Endothelial cell of umbilical vein (primary cell): ENCODE data around the gene KPNA1. TPM values are rescaled to one million over a fixed set of nuclear protein-coding genes. Genes with fewer than 3 reads are reported as not detected.

Source experiments
- BruUV-seq: library from RNA; stranded (reverse); fragments of 400-500 nt; replicated peaks from 2 replicates; lab custom pipeline; 2021; lab: Mats Ljungman, UMichigan
- CTCF ChIA-PET: fragments of 300-600, 350-600 bp; sonication (Branson Sonifier 250); formaldehyde crosslinking; loops from one replicate; lab custom pipeline; 2021; ENCODE audit warnings: antibody characterized with exemption, inconsistent platforms; lab: Charles Lee
- POLR2A ChIA-PET: fragments of 300-600, 350-600 bp; sonication (Branson Sonifier 250); formaldehyde crosslinking; loops from one replicate; lab custom pipeline; 2021; ENCODE audit warnings: antibody characterized with exemption, inconsistent platforms; lab: Charles Lee
- DNase-seq: peaks from one replicate; pipeline ENCODE4 v3.0.0-alpha.2; 2011; ENCODE audit warnings: low read depth, low spot score
- FAIRE-seq: peaks from 2 replicates; lab custom pipeline; 2011; peaks lifted over from hg19 to GRCh38; lab: Jason Lieb, UNC
- H2AFZ ChIP-seq: 2 replicates; pipeline ENCODE4 v1.6.0; 2012; ENCODE audit warnings: low read depth, low read length, control low read depth, inconsistent platforms
- H3K27ac ChIP-seq: 2 replicates; pipeline ENCODE4 v1.5.1; 2011; ENCODE audit warnings: low read depth, mild to moderate bottlenecking, control low read depth, low read length, moderate library complexity; ENCODE audit not compliant: insufficient read depth
- H3K27me3 ChIP-seq, 2 experiments: 2 replicates each; pipeline versions ENCODE4 v1.6.0 to v1.6.1; 2011; ENCODE audit warnings: low read length in 2 of 2, mixed read lengths in 1 of 2; ENCODE audit not compliant: control insufficient read depth in 2 of 2, insufficient read depth in 2 of 2
- H3K36me3 ChIP-seq, 2 experiments: 2 replicates in 1 of 2; 3 replicates in 1 of 2; pipeline ENCODE4 v1.5.1; 2011; ENCODE audit warnings: low read length in 2 of 2, mild to moderate bottlenecking in 1 of 2, moderate library complexity in 1 of 2; ENCODE audit not compliant: control insufficient read depth in 2 of 2, insufficient read depth in 2 of 2; ENCODE audit errors: extremely low read depth in 1 of 2
- H3K4me1 ChIP-seq: 3 replicates; pipeline ENCODE4 v1.5.1; 2011; ENCODE audit warnings: mild to moderate bottlenecking, low read length; ENCODE audit not compliant: control insufficient read depth, insufficient read depth; ENCODE audit errors: extremely low read depth
- H3K4me2 ChIP-seq: 2 replicates; pipeline ENCODE4 v1.6.1; 2011; ENCODE audit warnings: low read length, control low read depth, mixed read lengths; ENCODE audit not compliant: insufficient read depth
- H3K4me3 ChIP-seq, 3 experiments: fragments of 200-600 bp in 1 of 3; sonication (generic), shearing (Covaris generic) in 1 of 3; replicated peaks in 1 of 3; 2 replicates each; pipeline ENCODE4 v1.5.1; 2011 to 2016; ENCODE audit warnings: control low read depth in 3 of 3, low read length in 3 of 3, mild to moderate bottlenecking in 2 of 3, inconsistent platforms in 1 of 3, low read depth in 1 of 3, moderate library complexity in 1 of 3; ENCODE audit not compliant: insufficient read depth in 1 of 3
- H3K79me2 ChIP-seq: 2 replicates; pipeline ENCODE4 v1.6.0; 2012; ENCODE audit warnings: low read length, inconsistent platforms; ENCODE audit not compliant: control insufficient read depth, insufficient read depth
- H3K9ac ChIP-seq: replicated peaks from 2 replicates; pipeline ENCODE3; 2011; ENCODE audit warnings: low read length, control low read depth; ENCODE audit not compliant: insufficient read depth; ENCODE audit errors: extremely low read depth
- H3K9me1 ChIP-seq: replicated peaks from 3 replicates; pipeline ENCODE4 v1.6.0; 2011; ENCODE audit warnings: mild to moderate bottlenecking, low read length; ENCODE audit not compliant: control insufficient read depth, insufficient read depth; ENCODE audit errors: extremely low read depth
- H3K9me3 ChIP-seq: replicated peaks from 2 replicates; pipeline ENCODE4 v1.5.1; 2012; ENCODE audit warnings: low read length, inconsistent platforms; ENCODE audit not compliant: control insufficient read depth, insufficient read depth
- H4K20me1 ChIP-seq: replicated peaks from 2 replicates; pipeline ENCODE3; 2011; ENCODE audit warnings: mild to moderate bottlenecking, low read length; ENCODE audit not compliant: control insufficient read depth, insufficient read depth; ENCODE audit errors: extremely low read depth
- EZH2 ChIP-seq: IDR thresholded peaks from 2 replicates; pipeline ENCODE4 v1.6.1; 2012; ENCODE audit warnings: borderline replicate concordance, low read depth, mild to moderate bottlenecking, moderate library complexity, low read length, inconsistent platforms; ENCODE audit not compliant: severe bottlenecking
- FOS ChIP-seq: IDR thresholded peaks from 2 replicates; pipeline ENCODE4 v1.6.1; 2011; ENCODE audit warnings: mild to moderate bottlenecking, low read length, moderate library complexity, borderline replicate concordance; ENCODE audit not compliant: insufficient read depth
- GATA2 ChIP-seq: IDR thresholded peaks from 2 replicates; pipeline ENCODE4 v1.7.0; 2011; ENCODE audit warnings: low read depth, mild to moderate bottlenecking, moderate library complexity, mixed read lengths, low read length; ENCODE audit not compliant: insufficient read length, insufficient read depth
- JUN ChIP-seq: IDR thresholded peaks from 2 replicates; pipeline ENCODE4 v1.6.1; 2011; ENCODE audit warnings: borderline replicate concordance, low read depth; ENCODE audit not compliant: insufficient read length, insufficient read depth
- MYC ChIP-seq: IDR thresholded peaks from one replicate; pipeline ENCODE4 v1.6.1; 2011; ENCODE audit warnings: mild to moderate bottlenecking, low read depth, low read length
- POLR2A ChIP-seq: IDR thresholded peaks from 2 replicates; pipeline ENCODE4 v1.6.1; 2012; ENCODE audit warnings: low read depth, mild to moderate bottlenecking, control low read depth, low read length
- POLR2AphosphoS5 ChIP-seq: IDR thresholded peaks from 2 replicates; pipeline ENCODE4 v1.6.1; 2012; ENCODE audit warnings: low read depth, mild to moderate bottlenecking, control low read depth, low read length, moderate library complexity; ENCODE audit not compliant: insufficient read depth
- dilution Hi-C: fragments of 300-500 bp; cut with MboI; formaldehyde crosslinking; loops from one replicate; pipeline ENCODE4 v1.15.0; 2019; ENCODE audit warnings: low sequenced_read_pairs; ENCODE audit not compliant: extremely low pct_ligation_motif_present
- intact Hi-C: fragments of 100-400 bp; cut with micrococcal nuclease; formaldehyde crosslinking; loops from one replicate; pipeline ENCODE4 v1.10.0; 2022
- polyA plus RNA-seq, 4 experiments: library from polyadenylated mRNA; depleted of rRNA in 3 of 4; stranded (reverse) in 3 of 4; unstranded in 1 of 4; fragments of >200 nt; gene quantifications; 2 replicates each; pipeline versions ENCODE4 v1.2.1 to v1.2.3, GENCODE V29; 2011 to 2012; ENCODE audit warnings: missing spikeins in 1 of 4
- total RNA-seq: library from RNA; stranded (reverse); gene quantifications from 2 replicates; pipeline ENCODE4 v1.2.3, GENCODE V29; 2021
- TF ChIP-seq, protein P1 (sequence below), 2 donors: IDR thresholded peaks; 1 replicate in 1 of 2; 2 replicates in 1 of 2; pipeline ENCODE4 v1.5.1; 2011; ENCODE audit warnings: low read length in 2 of 2, mild to moderate bottlenecking in 2 of 2, moderate library complexity in 2 of 2, control low read depth in 1 of 2, inconsistent platforms in 1 of 2, low read depth in 1 of 2; ENCODE audit not compliant: insufficient read depth in 1 of 2; ENCODE audit errors: extremely low read depth in 1 of 2
- TF ChIP-seq, protein P2 (sequence below): IDR thresholded peaks from 2 replicates; pipeline ENCODE4 v1.6.1; 2011; ENCODE audit not compliant: insufficient read depth, insufficient read length

The KPNA1 gene
- total and polyA plus RNA-seq, 2 donors (not counting 3 experiments of a cell fraction or from before 2014, with no cell fraction given): 24.4 to 110 TPM

DNA sequence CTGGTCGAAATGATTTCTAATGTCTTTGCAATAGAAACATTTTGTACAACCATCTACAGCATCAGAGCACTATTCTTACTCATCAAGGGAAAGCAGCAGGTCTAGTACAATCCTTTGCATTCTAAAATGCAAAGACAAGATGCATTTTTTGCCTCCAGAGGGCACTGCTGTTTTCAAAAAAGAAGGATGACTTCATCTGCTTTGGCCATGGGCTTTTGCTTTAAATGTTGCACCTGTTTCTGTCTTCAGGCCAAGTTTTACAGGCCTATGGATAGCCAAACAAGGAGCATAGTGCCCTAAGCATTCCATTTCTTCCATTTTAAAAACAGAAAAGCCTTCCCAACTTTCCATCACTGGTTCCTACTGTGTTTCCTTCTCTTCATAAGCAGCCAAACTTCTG is 45.9 kb upstream of the KPNA1 start:
- Histone ChIP-seq H3K9me3 (no peaks in the 10 kb centered on the region), H3K36me3 (no peaks in the 10 kb centered on the region), H2AFZ (no peak overlapping the region), H3K9ac (no peak overlapping the region), H3K4me3 (no peak overlapping the region), H3K79me2 (no peaks in the 10 kb centered on the region), H3K27me3 (no peaks in the 10 kb centered on the region), H3K4me2 (no peak overlapping the region), H3K27ac (no peak overlapping the region), H3K9me1 (no peaks in the 10 kb centered on the region), H4K20me1 (no peaks in the 10 kb centered on the region), H3K4me1 (peaks cover 8% of the 10 kb centered on the region)
- dilution Hi-C loops: no loop called here
- DNase-seq: peak; percentile 64
- TF ChIP-seq JUN (peak; percentile 16), POLR2A (no peak)
- TF ChIP-seq, protein P1, sequence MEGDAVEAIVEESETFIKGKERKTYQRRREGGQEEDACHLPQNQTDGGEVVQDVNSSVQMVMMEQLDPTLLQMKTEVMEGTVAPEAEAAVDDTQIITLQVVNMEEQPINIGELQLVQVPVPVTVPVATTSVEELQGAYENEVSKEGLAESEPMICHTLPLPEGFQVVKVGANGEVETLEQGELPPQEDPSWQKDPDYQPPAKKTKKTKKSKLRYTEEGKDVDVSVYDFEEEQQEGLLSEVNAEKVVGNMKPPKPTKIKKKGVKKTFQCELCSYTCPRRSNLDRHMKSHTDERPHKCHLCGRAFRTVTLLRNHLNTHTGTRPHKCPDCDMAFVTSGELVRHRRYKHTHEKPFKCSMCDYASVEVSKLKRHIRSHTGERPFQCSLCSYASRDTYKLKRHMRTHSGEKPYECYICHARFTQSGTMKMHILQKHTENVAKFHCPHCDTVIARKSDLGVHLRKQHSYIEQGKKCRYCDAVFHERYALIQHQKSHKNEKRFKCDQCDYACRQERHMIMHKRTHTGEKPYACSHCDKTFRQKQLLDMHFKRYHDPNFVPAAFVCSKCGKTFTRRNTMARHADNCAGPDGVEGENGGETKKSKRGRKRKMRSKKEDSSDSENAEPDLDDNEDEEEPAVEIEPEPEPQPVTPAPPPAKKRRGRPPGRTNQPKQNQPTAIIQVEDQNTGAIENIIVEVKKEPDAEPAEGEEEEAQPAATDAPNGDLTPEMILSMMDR (IDR thresholded peaks at IDR 0.05; ENCODE audit: extremely low read depth in 1 of 2, insufficient read depth in 1 of 2, low read depth in 1 of 2, low read length in 2 of 2): peak; percentile 51 to 60
- CTCF ChIA-PET: interaction anchor here (8.8 kb wide), 1 partner anchor 118 kb away, joined by 129 read pairs; the partner anchor contains the start of gene PARP14
- BruUV-seq: no TSS peak
- intact Hi-C loops: loop anchor here (1.0 to 5.0 kb wide), 3 partner anchors 119 to 468 kb away; no protein-coding TSS in a partner anchor
- FAIRE-seq: peak; percentile 75
- POLR2A ChIA-PET: no interaction called here

DNA sequence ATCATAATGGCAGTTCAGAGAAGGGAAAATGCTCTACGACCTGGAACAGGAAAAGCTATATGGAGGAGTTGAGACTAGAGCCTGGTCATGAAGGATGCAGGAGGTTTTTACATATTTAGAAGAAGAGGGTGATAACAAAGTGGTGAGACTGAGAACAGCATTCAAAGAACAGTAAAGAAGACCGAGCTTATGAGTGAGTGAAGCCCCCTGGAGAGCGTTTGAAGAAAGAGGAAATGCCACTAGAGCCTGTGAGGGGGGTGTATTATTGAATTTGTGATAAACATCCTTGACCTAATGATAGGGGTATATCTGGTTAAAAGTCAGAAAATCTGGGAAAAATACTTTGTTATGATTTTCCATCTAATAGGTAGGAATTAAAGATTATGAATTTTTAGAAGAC is 45.2 kb upstream of the KPNA1 start:
- H3K9me1 ChIP-seq: no peaks in the 10 kb centered on the region
- DNase-seq (no peak), FAIRE-seq (no peak)
- peaks cover 8% of the 10 kb centered on the region for H3K4me1 ChIP-seq
- no TSS peak for BruUV-seq
- H3K4me3 ChIP-seq: no peak overlapping the region
- no peaks in the 10 kb centered on the region for H3K79me2 ChIP-seq
- TF ChIP-seq, protein P1 (IDR thresholded peaks at IDR 0.05; ENCODE audit: extremely low read depth in 1 of 2, insufficient read depth in 1 of 2, low read depth in 1 of 2, low read length in 2 of 2): no peak
- TF ChIP-seq JUN (no peak), GATA2 (no peak), MYC (no peak), POLR2AphosphoS5 (no peak), POLR2A (no peak), EZH2 (no peak), FOS (no peak)
- TF ChIP-seq, protein P2, sequence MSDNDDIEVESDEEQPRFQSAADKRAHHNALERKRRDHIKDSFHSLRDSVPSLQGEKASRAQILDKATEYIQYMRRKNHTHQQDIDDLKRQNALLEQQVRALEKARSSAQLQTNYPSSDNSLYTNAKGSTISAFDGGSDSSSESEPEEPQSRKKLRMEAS: no peak
- no peaks in the 10 kb centered on the region for H3K9me3 ChIP-seq
- H3K36me3 ChIP-seq: peaks cover 0 to 2% of the 10 kb centered on the region in 2 experiments
- H4K20me1 ChIP-seq: no peaks in the 10 kb centered on the region
- no peak overlapping the region for H3K4me2 ChIP-seq
- H3K27me3 ChIP-seq: no peaks in the 10 kb centered on the region
- no peak overlapping the region for H2AFZ ChIP-seq
- H3K27ac ChIP-seq: no peak overlapping the region
- dilution Hi-C loops: no loop called here
- ChIA-PET POLR2A (no interaction called here), CTCF (interaction anchor here (0.6 to 8.8 kb wide), 4 partner anchors 11 to 167 kb away, joined by 3 to 129 read pairs (median 4); partner anchors contain the start of gene PARP14)
- H3K9ac ChIP-seq: no peak overlapping the region
- intact Hi-C loops: loop anchor here (1.0 to 5.0 kb wide), 4 partner anchors 101 to 468 kb away; no protein-coding TSS in a partner anchor
